HepG2 (cell line): Measurements from ENCODE around the gene PBX1.

Experiments used
- HDAC1 ChIP-seq: sonication (generic); formaldehyde crosslinking; IDR thresholded peaks from 2 replicates; pipeline ENCODE4 v1.5.1; 2020; ENCODE audit warnings: mild to moderate bottlenecking, missing genetic modification reagents
- HDAC6 ChIP-seq: fragments of 200-600 bp; sonication (generic); IDR thresholded peaks from 2 replicates; pipeline ENCODE4 v1.7.0; 2017; ENCODE audit warnings: mild to moderate bottlenecking, antibody characterized with exemption, low read length, low read depth
- HIVEP1 ChIP-seq: sonication (generic); formaldehyde crosslinking; IDR thresholded peaks from 2 replicates; pipeline ENCODE4 v1.4.0; 2020; ENCODE audit warnings: mild to moderate bottlenecking, missing genetic modification reagents
- KLF16 ChIP-seq, 2 experiments: sonication (generic) in 1 of 2; formaldehyde crosslinking in 1 of 2; IDR thresholded peaks; 2 replicates each; pipeline versions ENCODE4 v1.6.1 to v1.8.0; 2016 to 2023; ENCODE audit warnings: missing genetic modification reagents in 2 of 2, missing compliant biosample characterization in 1 of 2
- KMT2A ChIP-seq: sonication (generic); formaldehyde crosslinking; IDR thresholded peaks from 2 replicates; pipeline ENCODE4 v1.4.0; 2020; ENCODE audit warnings: missing genetic modification reagents
- MEIS1 ChIP-seq: sonication (generic); formaldehyde crosslinking; IDR thresholded peaks from 2 replicates; pipeline ENCODE4 v1.9.0; 2021; ENCODE audit warnings: mild to moderate bottlenecking, missing genetic modification reagents, moderate library complexity, borderline replicate concordance
- SP1 ChIP-seq, 2 experiments: fragments of 450-650 bp in 1 of 2; sonication (generic) in 1 of 2; formaldehyde crosslinking in 1 of 2; IDR thresholded peaks; 2 replicates each; pipeline versions ENCODE4 v1.4.0 to v1.6.1; 2016 to 2020; ENCODE audit warnings: missing genetic modification reagents in 1 of 2
- ZFX ChIP-seq: sonication (generic); formaldehyde crosslinking; IDR thresholded peaks from 2 replicates; pipeline ENCODE4 v1.4.0; 2020; ENCODE audit warnings: mild to moderate bottlenecking, low read depth, missing genetic modification reagents, moderate library complexity
- ZNF234 ChIP-seq: sonication (generic); formaldehyde crosslinking; conservative IDR thresholded peaks from 2 replicates; pipeline ENCODE4 v1.5.1; 2020; ENCODE audit warnings: mild to moderate bottlenecking, missing genetic modification reagents
- TF ChIP-seq, protein P1 (sequence below): sonication (generic); formaldehyde crosslinking; IDR thresholded peaks from 2 replicates; pipeline ENCODE4 v1.4.0; 2020; ENCODE audit warnings: missing genetic modification reagents
- TF ChIP-seq, protein P2 (sequence below): sonication (generic); formaldehyde crosslinking; IDR thresholded peaks from 2 replicates; pipeline ENCODE4 v1.5.0; 2020; ENCODE audit warnings: mild to moderate bottlenecking, missing genetic modification reagents, moderate library complexity

DNA sequence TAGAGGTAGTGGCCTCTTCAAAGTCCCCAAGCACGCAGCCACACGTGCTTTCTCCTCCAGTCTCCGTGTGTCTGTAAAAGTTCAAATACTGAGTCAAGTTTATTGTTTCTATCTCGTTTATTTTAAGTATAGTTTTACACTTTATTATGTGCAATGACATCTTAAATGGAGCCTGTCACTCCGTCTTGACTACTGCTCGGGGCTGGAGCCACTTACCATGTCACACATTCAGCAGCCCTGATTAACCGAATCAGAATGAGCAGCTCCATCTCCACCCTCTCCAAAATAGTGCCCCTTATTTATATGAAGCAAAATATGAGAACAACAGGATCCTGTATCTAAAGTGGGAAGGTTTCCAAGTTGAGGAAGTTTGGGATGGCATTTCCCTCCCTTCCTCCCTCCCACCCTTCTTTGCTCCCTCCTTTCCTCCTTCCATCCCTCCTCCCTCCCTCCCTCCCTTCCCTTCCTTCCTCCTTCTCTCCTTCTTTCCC, 201.0 kb downstream of the PBX1 start:
- no peak for TF ChIP-seq HIVEP1 (CRISPR knock-in tag)
- TF ChIP-seq, protein P1, sequence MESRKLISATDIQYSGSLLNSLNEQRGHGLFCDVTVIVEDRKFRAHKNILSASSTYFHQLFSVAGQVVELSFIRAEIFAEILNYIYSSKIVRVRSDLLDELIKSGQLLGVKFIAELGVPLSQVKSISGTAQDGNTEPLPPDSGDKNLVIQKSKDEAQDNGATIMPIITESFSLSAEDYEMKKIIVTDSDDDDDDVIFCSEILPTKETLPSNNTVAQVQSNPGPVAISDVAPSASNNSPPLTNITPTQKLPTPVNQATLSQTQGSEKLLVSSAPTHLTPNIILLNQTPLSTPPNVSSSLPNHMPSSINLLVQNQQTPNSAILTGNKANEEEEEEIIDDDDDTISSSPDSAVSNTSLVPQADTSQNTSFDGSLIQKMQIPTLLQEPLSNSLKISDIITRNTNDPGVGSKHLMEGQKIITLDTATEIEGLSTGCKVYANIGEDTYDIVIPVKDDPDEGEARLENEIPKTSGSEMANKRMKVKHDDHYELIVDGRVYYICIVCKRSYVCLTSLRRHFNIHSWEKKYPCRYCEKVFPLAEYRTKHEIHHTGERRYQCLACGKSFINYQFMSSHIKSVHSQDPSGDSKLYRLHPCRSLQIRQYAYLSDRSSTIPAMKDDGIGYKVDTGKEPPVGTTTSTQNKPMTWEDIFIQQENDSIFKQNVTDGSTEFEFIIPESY (CRISPR knock-in tag), result no peak
- no peak for TF ChIP-seq HDAC6
- no peak for TF ChIP-seq KMT2A (CRISPR knock-in tag)
- no peak for TF ChIP-seq ZNF234 (CRISPR knock-in tag)
- TF ChIP-seq, protein P2, sequence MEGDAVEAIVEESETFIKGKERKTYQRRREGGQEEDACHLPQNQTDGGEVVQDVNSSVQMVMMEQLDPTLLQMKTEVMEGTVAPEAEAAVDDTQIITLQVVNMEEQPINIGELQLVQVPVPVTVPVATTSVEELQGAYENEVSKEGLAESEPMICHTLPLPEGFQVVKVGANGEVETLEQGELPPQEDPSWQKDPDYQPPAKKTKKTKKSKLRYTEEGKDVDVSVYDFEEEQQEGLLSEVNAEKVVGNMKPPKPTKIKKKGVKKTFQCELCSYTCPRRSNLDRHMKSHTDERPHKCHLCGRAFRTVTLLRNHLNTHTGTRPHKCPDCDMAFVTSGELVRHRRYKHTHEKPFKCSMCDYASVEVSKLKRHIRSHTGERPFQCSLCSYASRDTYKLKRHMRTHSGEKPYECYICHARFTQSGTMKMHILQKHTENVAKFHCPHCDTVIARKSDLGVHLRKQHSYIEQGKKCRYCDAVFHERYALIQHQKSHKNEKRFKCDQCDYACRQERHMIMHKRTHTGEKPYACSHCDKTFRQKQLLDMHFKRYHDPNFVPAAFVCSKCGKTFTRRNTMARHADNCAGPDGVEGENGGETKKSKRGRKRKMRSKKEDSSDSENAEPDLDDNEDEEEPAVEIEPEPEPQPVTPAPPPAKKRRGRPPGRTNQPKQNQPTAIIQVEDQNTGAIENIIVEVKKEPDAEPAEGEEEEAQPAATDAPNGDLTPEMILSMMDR (CRISPR knock-in tag), result no peak
- no peak for TF ChIP-seq HDAC1 (CRISPR knock-in tag)
- TF ChIP-seq KLF16 (CRISPR knock-in tag; IDR thresholded peaks at IDR 0.05), result no peak
- no peak for TF ChIP-seq ZFX (CRISPR knock-in tag)
- TF ChIP-seq SP1 (IDR thresholded peaks at IDR 0.05), result no peak
- TF ChIP-seq SP1 (CRISPR knock-in tag; IDR thresholded peaks at IDR 0.05), result no peak
- TF ChIP-seq MEIS1 (CRISPR knock-in tag), result no peak
